Muscle of leg (tissue), 9 donors: ENCODE results near the gene TLR1. TPM values are rescaled to one million over a fixed set of nuclear protein-coding genes. Genes with fewer than 3 reads are reported as not detected.

ENCODE experiments used
- polyA plus RNA-seq, 8 donors: library from polyadenylated mRNA; unstranded; fragments of 120-200 nt; gene quantifications; one replicate each; pipeline versions ENCODE4 v1.2.1 to v1.2.3, GENCODE V29; 2013; ENCODE audit warnings: inconsistent platforms in 1 of 8, low replicate concordance in 1 of 8; ENCODE audit not compliant: insufficient read length in 8 of 8, insufficient read depth in 1 of 8
- total RNA-seq: library from RNA; stranded (reverse); fragments of 120-200 nt; gene quantifications from one replicate; pipeline ENCODE4 v1.2.4, GENCODE V29; 2013

TLR1 gene
- total and polyA plus RNA-seq, 9 donors: 2.3 to 4.7 (median 2.9) TPM

Other genes starting within 250 kb of the TLR1 start
- gene KLF3, start 140.6 kb downstream of the TLR1 start, total RNA-seq: 18.5 TPM
- gene KLF3, start 140.6 kb downstream of the TLR1 start, polyA plus RNA-seq: 10 to 100 TPM; 25.4 to 43.2 (median 33.1) TPM
- gene TLR10, start 21.8 kb downstream of the TLR1 start, total RNA-seq: 0.27 TPM
- gene TLR10, start 21.8 kb downstream of the TLR1 start, polyA plus RNA-seq: under 1 TPM; 0.18 to 0.74 (median 0.39) TPM
- 2.0 TPM for gene TLR6, start 52.0 kb upstream of the TLR1 start, total RNA-seq
- gene TLR6, start 52.0 kb upstream of the TLR1 start, polyA plus RNA-seq: 1 to 10 TPM in 4 of 8 donors, under 1 TPM in 4; 0.79 to 1.5 (median 0.95) TPM
- gene FAM114A1, start 63.0 kb upstream of the TLR1 start, total RNA-seq: 77.9 TPM
- 10 to 100 TPM; 44.9 to 73.1 (median 52.8) TPM for gene FAM114A1, start 63.0 kb upstream of the TLR1 start, polyA plus RNA-seq
- gene TMEM156, start 227.6 kb upstream of the TLR1 start, total RNA-seq: 0.35 TPM
- gene TMEM156, start 227.6 kb upstream of the TLR1 start, polyA plus RNA-seq: under 1 TPM in 6 of 8 donors, not detected in 2; 0.09 to 0.62 (median 0.20) TPM